Measurements from ENCODE around the gene C9orf152. TPM values are rescaled to one million over a fixed set of nuclear protein-coding genes. Genes with fewer than 3 reads are reported as not detected.
"Not testable (repeated sequence)": the region's sequence is repeated elsewhere in the genome, so short reads cannot be mapped to it uniquely, and the experiment has no call there.

Gene C9orf152
- total RNA-seq, 1 donor from 2014 or later, result not detected

DNA sequence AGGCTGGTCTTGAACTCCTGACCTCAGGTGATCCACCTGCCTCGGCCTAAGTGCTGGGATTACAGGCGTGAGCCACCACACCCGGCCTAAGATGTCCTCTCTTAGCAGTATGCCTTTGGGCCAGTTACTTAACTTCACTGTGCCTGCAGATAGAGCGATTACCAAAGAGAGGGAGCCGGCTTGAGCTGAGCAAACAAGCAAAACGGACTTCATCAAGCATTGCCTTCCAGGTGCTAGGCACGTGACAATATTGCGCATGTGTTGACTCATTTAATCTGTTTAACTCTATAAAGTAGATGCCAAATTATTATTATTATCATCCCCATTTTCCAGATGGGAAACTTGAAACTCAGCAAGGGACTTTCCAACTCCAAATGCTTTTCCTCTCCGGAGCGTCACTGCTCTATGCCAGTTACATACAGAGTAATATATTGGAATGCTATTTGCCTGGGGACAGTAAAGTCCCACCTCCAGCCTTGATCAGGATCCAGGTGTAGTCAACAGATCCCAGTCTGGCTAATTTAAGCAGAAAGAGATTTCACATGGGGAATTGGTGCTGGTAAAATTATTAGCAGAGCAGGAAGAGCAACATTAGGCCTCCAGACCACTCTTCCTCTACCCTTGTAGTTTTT is 5.6 kb upstream of the C9orf152 start:
- no peaks in the 10 kb centered on the region for H3K36me3 ChIP-seq (ENCODE audit: control insufficient read depth, insufficient read depth, low read length)
- TF ChIP-seq, protein P1, sequence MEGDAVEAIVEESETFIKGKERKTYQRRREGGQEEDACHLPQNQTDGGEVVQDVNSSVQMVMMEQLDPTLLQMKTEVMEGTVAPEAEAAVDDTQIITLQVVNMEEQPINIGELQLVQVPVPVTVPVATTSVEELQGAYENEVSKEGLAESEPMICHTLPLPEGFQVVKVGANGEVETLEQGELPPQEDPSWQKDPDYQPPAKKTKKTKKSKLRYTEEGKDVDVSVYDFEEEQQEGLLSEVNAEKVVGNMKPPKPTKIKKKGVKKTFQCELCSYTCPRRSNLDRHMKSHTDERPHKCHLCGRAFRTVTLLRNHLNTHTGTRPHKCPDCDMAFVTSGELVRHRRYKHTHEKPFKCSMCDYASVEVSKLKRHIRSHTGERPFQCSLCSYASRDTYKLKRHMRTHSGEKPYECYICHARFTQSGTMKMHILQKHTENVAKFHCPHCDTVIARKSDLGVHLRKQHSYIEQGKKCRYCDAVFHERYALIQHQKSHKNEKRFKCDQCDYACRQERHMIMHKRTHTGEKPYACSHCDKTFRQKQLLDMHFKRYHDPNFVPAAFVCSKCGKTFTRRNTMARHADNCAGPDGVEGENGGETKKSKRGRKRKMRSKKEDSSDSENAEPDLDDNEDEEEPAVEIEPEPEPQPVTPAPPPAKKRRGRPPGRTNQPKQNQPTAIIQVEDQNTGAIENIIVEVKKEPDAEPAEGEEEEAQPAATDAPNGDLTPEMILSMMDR (IDR thresholded peaks at IDR 0.05; ENCODE audit: insufficient read depth, low read length, poor library complexity, severe bottlenecking), result no peak
- no peaks in the 10 kb centered on the region for H3K27me3 ChIP-seq (ENCODE audit: control insufficient read depth, insufficient read depth, low read length)
- no peak for DNase-seq (ENCODE audit: low read depth)
- no peak overlapping the region for H3K4me3 ChIP-seq (ENCODE audit: low read depth, low read length)

DNA sequence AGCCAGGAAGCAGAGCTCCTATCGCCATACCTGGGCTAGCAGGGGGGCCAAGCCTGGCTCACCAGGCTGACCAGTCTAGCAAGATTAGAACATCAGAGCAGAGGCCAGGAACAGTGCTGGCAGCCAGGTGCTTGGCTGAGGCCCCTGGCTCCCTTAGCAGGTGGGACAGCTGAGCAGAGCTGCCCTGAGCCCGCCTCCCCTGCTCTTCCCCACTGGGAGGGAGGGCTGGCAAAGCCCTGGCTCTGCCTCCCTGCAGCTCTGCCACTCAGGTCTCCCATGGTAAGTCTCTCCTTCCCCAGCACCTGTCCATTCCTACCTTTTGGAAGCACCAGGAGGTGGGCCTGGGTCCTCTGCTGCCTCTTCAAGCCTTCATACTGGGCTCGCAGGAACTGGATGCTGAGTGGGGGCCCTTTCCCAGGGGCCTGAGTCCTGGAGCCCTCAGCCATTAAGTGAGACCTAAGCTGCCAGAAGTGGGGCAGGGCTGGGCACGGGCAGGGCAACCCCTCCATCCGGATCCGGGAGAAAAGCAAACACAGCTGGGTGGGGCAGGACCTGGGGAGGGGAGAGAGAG is 803 bp downstream of the C9orf152 start:
- Histone ChIP-seq H3K36me3 (ENCODE audit: control insufficient read depth, insufficient read depth, low read length) (no peaks in the 10 kb centered on the region), H3K4me3 (ENCODE audit: low read depth, low read length) (no peak overlapping the region), H3K27me3 (ENCODE audit: control insufficient read depth, insufficient read depth, low read length) (peaks cover 18% of the 10 kb centered on the region)
- TF ChIP-seq, protein P1 (IDR thresholded peaks at IDR 0.05; ENCODE audit: insufficient read depth, low read length, poor library complexity, severe bottlenecking), result no peak
- DNase-seq (ENCODE audit: low read depth), result no peak

DNA sequence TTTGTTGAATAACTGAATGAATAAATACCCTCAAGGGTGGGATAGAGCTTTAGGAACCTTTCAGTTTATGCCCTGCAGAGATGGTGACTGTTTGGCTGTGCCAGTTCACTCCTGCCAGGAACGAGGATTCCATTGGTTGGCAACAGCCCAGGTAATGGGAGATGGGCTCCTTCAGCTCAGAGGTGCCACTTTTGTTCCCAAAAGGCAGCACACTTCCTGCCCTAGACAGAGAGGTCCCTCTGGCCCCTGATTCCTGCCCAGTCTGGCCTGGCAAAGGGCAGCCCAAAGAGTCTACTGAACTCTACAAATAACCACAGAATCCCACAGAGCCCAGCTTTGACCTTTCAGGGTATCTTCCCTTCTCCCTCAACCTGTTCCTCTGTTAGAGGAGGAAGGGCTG is 1.6 kb downstream of the C9orf152 start:
- Histone ChIP-seq H3K4me3 (ENCODE audit: low read depth, low read length) (no peak overlapping the region), H3K27me3 (ENCODE audit: control insufficient read depth, insufficient read depth, low read length) (peaks cover 18% of the 10 kb centered on the region), H3K36me3 (ENCODE audit: control insufficient read depth, insufficient read depth, low read length) (no peaks in the 10 kb centered on the region)
- no peak for DNase-seq (ENCODE audit: low read depth)
- TF ChIP-seq, protein P1 (IDR thresholded peaks at IDR 0.05; ENCODE audit: insufficient read depth, low read length, poor library complexity, severe bottlenecking), result no peak

DNA sequence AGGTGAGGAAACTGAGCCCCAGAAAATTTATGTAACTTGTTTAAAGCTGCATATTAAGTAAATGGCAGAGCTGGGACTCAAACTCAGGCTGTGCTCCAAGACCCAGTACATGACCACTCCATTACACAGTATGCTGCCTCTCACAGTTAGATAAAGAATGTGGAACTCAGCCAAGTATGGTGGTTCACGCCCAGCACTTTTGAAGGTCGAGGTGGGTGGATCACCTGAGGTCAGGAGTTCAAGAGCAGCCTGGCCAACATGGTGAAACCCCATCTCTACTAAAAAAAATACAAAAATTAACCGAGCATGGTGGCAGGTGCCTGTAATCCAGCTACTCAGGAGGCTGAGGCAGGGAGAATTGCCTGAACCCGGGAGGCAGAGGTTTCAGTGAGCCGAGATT is 2.3 kb downstream of the C9orf152 start:
- H3K4me3 ChIP-seq (ENCODE audit: low read depth, low read length); DNase-seq (ENCODE audit: low read depth); H3K36me3 ChIP-seq (ENCODE audit: control insufficient read depth, insufficient read depth, low read length): not testable (repeated sequence)
- peaks cover 18% of the 10 kb centered on the region for H3K27me3 ChIP-seq (ENCODE audit: control insufficient read depth, insufficient read depth, low read length)

DNA sequence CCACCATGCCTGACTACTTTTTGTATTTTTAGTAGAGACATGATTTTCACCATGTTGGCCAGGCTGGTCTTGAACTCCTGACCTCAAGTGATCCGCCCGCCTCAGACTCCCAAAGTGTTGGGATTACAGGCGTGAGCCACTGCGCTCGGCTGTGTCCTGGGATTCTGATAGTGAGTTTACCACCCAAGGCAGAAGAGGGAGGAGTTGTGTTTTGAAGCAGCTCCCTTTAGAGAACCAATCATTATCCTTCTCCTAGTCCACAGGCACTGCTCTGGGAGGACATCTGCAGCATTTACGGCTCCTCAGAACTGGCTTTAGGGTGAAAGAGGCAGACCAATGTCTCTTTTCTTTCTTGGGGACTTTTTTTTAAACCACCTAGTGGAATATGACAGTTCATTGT is 5.7 kb downstream of the C9orf152 start:
- no peak for DNase-seq (ENCODE audit: low read depth)
- TF ChIP-seq, protein P1 (IDR thresholded peaks at IDR 0.05; ENCODE audit: insufficient read depth, low read length, poor library complexity, severe bottlenecking), result no peak
- H3K27me3 ChIP-seq (ENCODE audit: control insufficient read depth, insufficient read depth, low read length), result peaks cover 10% of the 10 kb centered on the region
- no peaks in the 10 kb centered on the region for H3K36me3 ChIP-seq (ENCODE audit: control insufficient read depth, insufficient read depth, low read length)
- H3K4me3 ChIP-seq (ENCODE audit: low read depth, low read length), result no peak overlapping the region

DNA sequence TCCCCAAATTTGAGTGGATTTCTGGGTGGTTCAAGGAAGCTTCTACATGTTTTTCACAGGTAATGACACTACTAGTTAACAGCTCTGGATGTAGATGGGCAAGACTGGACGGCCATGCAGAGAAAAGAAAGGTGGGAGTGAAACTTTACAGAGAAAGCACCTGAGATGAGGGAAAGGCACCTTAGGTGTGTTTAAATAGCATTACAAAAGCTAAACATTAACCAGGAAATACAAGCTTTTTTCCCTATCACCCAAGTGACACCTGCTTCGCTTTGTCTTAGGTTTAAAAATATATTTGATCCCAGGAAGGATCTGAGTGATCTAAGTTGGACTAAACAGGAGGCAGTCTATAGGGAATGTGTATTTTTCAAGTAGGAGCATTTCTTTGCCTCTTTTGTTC is 8.3 kb downstream of the C9orf152 start:
- TF ChIP-seq, protein P1 (IDR thresholded peaks at IDR 0.05; ENCODE audit: insufficient read depth, low read length, poor library complexity, severe bottlenecking), result no peak
- Histone ChIP-seq H3K27me3 (ENCODE audit: control insufficient read depth, insufficient read depth, low read length) (no peaks in the 10 kb centered on the region), H3K4me3 (ENCODE audit: low read depth, low read length) (no peak overlapping the region), H3K36me3 (ENCODE audit: control insufficient read depth, insufficient read depth, low read length) (no peaks in the 10 kb centered on the region)
- DNase-seq (ENCODE audit: low read depth), result no peak

All from kidney epithelial cell (primary cell).